ENCODE measurements around the gene HEPN1.

Gene HEPN1

GRCh38 chr11:124899383-124900145, 19.5 kb upstream of the HEPN1 start:
- DNase-seq (ENCODE audit: low read depth in 4 of 4, low spot score in 1 of 4) = no peak

GRCh38 chr11:124900464-124900863, 18.6 kb upstream of the HEPN1 start:
- no peak for DNase-seq (ENCODE audit: low read depth in 4 of 4, low spot score in 1 of 4)

GRCh38 chr11:124902616-124903015, 16.4 kb upstream of the HEPN1 start:
- no peak for DNase-seq (ENCODE audit: low read depth in 4 of 4, low spot score in 1 of 4)

- no peak for DNase-seq (ENCODE audit: low read depth in 4 of 4, low spot score in 1 of 4)
Observed at GRCh38 chr11:124915541-124916369, 3.3 kb upstream of the HEPN1 start.

GRCh38 chr11:124916370-124916710, 2.7 kb upstream of the HEPN1 start:
- no peak for DNase-seq (ENCODE audit: low read depth in 4 of 4, low spot score in 1 of 4)

GRCh38 chr11:124917115-124917637, 1.9 kb upstream of the HEPN1 start:
- no peak for DNase-seq (ENCODE audit: low read depth in 4 of 4, low spot score in 1 of 4)

- no peak for DNase-seq (ENCODE audit: low read depth in 4 of 4, low spot score in 1 of 4)
Observed at GRCh38 chr11:124919898-124920297, 848 bp downstream of the HEPN1 start.

- no peak for DNase-seq (ENCODE audit: low read depth in 4 of 4, low spot score in 1 of 4)
Observed at GRCh38 chr11:124920356-124920755, 1.3 kb downstream of the HEPN1 start.

GRCh38 chr11:124920870-124921609, 2.0 kb downstream of the HEPN1 start:
- peak; percentile 35 to 71 (median 57) for DNase-seq (ENCODE audit: low read depth in 4 of 4, low spot score in 1 of 4)

- no peak for DNase-seq (ENCODE audit: low read depth in 4 of 4, low spot score in 1 of 4)
Observed at GRCh38 chr11:124922831-124923230, 3.8 kb downstream of the HEPN1 start.

GRCh38 chr11:124923296-124923695, 4.2 kb downstream of the HEPN1 start:
- DNase-seq (ENCODE audit: low read depth in 4 of 4, low spot score in 1 of 4) = no peak

GRCh38 chr11:124928942-124929665, 10.1 kb downstream of the HEPN1 start:
- no peak for DNase-seq (ENCODE audit: low read depth in 4 of 4, low spot score in 1 of 4)

- no peak for DNase-seq (ENCODE audit: low read depth in 4 of 4, low spot score in 1 of 4)
Observed at GRCh38 chr11:124930799-124931198, 11.7 kb downstream of the HEPN1 start.

GRCh38 chr11:124934862-124935547, 16.0 kb downstream of the HEPN1 start:
- DNase-seq (ENCODE audit: low read depth in 4 of 4, low spot score in 1 of 4) = no peak

- DNase-seq (ENCODE audit: low read depth in 4 of 4, low spot score in 1 of 4) = no peak
Observed at GRCh38 chr11:124935548-124936514, 16.8 kb downstream of the HEPN1 start, which contains the start of gene HEPACAM. Gene HEPACAM, minus strand, starts transcription at chr11:124936047. Its CDS starts 41 bp downstream, at chr11:124936006.

- no peak for DNase-seq (ENCODE audit: low read depth in 4 of 4, low spot score in 1 of 4)
Observed at GRCh38 chr11:124937336-124937935, 18.4 kb downstream of the HEPN1 start.

- no peak for DNase-seq (ENCODE audit: low read depth in 4 of 4, low spot score in 1 of 4)
Observed at GRCh38 chr11:124938206-124938765, 19.2 kb downstream of the HEPN1 start.

GRCh38 chr11:124938970-124939369, 19.9 kb downstream of the HEPN1 start:
- DNase-seq (ENCODE audit: low read depth in 4 of 4, low spot score in 1 of 4) = no peak
